Measurements from ENCODE around the gene NMNAT2.

- no peak for TF ChIP-seq EZH2 (IDR thresholded peaks at IDR 0.05; ENCODE audit: insufficient read depth, low read length)
- TF ChIP-seq CTCF (IDR thresholded peaks at IDR 0.05; ENCODE audit: insufficient read depth, low read depth, low read length): no peak
These were observed 168.2 kb downstream of the NMNAT2 start for GRCh38 chr1:183249941-183250452.
